Inflammatory macrophage (primary cell): ENCODE data around the gene ZNF248.

ENCODE experiments used
- DNase-seq, 2 donors: peaks; one replicate each; pipeline ENCODE4 v3.0.0-alpha.2; 2020 to 2022

ZNF248 gene

DNA sequence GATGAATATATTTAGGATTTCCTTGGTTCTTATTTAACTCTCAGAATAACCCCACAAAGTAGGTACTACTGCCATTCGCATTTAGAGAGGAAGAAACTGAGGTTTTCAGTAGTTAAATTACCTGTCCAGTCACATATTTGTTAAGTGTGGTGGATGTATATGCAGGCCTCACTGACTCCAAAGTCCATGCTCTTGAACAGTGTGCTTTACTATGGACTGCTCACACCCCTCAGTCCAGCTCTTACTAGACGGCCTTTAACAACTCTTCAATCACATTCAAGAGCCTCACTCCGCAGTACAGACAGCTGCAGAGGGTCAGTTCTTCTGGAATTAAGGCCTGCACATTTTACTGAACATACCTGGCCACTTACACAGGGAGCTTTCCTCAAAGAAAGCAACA is 36.2 kb downstream of the ZNF248 start:
- DNase-seq: no peak

DNA sequence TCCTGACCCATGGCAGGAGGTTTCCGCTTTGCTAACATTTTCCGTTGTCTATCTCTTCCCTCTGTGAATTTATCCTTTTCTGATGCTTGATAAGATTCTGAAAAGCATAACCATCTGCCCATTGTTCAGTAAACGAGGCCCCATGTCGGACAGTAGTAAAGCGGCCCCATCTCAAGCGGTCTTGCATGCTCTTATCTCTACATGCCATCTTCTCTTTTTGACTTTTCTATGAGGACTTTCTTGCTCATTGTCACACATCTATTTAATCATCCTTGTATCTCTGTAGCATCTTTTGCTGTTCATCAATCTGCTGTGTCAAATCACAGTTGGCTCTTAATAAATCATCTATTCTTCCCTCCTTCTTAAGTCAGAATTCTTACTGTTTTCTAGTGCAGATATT is 37.6 kb downstream of the ZNF248 start:
- no peak for DNase-seq

- no peak for DNase-seq
These were observed 41.1 kb downstream of the ZNF248 start for GRCh38 chr10:37816290-37816689.

- no peak for DNase-seq
These were observed 43.6 kb downstream of the ZNF248 start for GRCh38 chr10:37813763-37814162.

- no peak for DNase-seq
These were observed 45.1 kb downstream of the ZNF248 start for GRCh38 chr10:37812290-37812689.

DNA sequence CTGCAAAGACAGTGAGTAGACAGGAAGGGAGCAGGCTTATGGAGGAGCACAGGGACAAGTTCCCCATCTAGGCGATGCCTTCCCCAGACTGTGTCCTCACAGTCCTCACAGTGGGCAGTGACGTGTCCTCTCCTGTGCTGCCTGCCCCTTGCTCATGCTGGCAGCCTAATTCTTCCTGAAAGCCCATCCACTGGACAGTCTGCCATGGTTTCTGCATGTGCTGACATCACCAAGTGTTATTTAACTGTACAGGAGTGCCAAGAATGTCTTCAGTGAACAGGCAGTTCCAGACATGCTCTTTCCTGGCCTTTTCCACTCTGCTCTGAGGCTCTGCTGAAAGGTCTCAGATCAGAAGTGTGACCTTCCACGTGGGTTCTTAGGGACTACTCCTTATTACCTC is 54.1 kb downstream of the ZNF248 start:
- DNase-seq: no peak

- DNase-seq: no peak
These were observed 55.9 kb downstream of the ZNF248 start for GRCh38 chr10:37801557-37801956.

DNA sequence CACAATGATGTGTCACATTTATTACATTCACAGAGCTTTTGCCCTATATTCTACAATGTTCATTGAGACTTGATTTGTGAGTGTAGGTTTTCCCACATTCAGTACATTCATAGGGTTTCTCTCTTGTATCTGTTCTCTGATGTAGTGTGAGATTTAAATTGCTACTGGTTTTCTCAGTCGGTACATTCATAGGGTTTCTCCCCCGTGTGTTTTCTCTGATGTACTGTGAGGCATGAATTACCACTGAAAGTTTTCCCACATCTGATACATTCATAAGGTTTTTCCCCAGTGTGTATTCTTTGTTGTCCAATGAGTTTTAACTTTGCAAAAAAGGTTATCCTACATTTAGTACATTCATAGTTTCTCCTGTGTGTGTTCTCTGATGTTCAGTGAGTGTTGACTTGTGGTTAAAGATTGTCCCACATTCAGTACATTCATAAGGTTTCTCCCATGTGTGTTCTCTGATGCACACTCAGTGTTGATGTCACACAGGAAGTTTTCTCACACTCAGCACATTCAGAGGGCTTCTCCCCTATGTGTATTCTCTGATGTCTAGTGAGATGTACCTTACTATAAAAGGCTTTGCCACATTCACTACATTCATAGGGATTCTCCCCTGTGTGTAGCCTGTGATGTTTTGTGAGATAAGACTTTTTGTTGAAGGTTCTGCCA is 63.0 kb downstream of the ZNF248 start:
- no peak for DNase-seq

DNA sequence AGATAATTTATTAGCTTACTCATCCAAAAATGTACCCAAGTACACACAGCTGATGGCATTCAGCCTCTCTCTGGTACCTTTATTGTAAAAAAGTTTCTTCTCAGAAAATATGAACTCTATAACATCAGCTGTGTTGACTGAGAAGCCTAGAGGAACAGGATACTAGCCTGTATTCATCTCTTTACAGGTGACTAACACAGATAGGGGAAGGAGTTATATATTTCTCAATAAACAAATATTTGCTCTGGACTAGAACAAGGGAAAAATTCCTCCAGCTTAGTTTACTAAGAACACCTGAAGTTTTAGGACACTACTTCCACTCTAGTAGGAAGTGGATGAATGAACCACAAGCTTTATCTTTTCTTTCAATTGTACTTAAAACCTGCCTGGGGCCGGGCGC is 67.8 kb downstream of the ZNF248 start:
- DNase-seq: no peak

DNA sequence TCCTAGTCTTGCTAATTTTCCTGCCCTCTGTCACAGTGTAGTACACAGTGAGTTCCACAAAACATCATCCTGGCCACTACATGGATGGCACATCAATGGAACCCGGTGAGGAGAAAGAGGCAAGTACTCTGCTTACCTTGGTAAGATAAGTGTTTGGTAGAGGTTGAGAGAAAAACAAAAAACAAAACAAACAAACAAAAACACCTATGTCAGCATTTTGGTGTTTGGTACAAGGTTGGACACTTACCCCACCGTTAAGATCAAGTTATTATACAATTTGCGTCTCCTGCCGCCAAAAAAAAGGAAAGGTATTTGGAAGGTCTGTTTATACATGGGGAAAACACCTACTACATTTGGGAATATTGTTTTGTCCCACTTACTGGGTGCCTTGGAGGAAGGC is 72.7 kb downstream of the ZNF248 start:
- no peak for DNase-seq

- no peak for DNase-seq
These were observed 76.9 kb downstream of the ZNF248 start for GRCh38 chr10:37780536-37780935.

GRCh38 chr10:37777056-37777455 is 80.4 kb downstream of the ZNF248 start:
- DNase-seq: no peak

DNA sequence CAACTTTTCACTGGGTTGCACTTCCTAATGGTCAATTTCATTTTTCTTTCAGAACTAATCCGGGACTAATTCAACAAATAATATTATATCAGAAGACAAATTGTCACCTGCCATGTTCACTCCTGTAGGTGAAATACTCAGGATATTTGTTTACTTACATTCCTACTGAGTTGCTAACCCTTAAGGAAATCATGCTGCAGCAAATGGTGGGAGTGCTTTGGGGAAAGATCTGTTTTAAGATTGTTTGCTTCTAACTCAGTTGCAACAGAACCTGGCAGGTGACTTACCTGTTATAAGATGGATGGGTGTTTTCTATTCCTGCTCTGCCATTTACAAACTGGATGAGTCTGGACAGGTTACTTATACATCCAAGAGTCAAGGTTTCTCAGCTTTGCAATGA is 81.8 kb downstream of the ZNF248 start:
- DNase-seq: no peak

GRCh38 chr10:37774351-37774750 is 83.1 kb downstream of the ZNF248 start:
- DNase-seq: no peak

GRCh38 chr10:37765216-37765615 is 92.2 kb downstream of the ZNF248 start:
- DNase-seq: no peak

GRCh38 chr10:37763132-37763531 is 94.3 kb downstream of the ZNF248 start:
- DNase-seq: no peak

- DNase-seq: no peak
These were observed 95.1 kb downstream of the ZNF248 start for GRCh38 chr10:37762287-37762686.

DNA sequence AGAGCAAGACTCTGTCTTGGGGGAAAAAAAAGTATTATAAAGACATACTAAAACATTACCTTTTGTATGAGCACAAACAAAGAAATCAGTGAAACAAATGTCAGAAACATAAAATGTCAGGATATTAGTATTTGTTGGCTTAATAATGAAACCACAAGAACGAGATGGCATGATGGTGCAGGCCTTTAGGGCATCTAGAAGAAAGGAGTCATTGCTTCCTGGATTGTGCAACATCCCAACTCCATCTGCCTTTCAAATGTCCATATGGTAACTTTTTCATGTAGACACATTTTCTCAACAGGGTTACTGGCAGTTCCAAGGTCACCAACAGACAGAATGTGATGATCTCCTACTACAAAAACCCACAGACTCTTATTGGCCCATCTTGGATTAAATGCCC is 96.6 kb downstream of the ZNF248 start:
- DNase-seq: no peak

GRCh38 chr10:37758074-37758473 is 99.3 kb downstream of the ZNF248 start:
- DNase-seq: no peak

DNA sequence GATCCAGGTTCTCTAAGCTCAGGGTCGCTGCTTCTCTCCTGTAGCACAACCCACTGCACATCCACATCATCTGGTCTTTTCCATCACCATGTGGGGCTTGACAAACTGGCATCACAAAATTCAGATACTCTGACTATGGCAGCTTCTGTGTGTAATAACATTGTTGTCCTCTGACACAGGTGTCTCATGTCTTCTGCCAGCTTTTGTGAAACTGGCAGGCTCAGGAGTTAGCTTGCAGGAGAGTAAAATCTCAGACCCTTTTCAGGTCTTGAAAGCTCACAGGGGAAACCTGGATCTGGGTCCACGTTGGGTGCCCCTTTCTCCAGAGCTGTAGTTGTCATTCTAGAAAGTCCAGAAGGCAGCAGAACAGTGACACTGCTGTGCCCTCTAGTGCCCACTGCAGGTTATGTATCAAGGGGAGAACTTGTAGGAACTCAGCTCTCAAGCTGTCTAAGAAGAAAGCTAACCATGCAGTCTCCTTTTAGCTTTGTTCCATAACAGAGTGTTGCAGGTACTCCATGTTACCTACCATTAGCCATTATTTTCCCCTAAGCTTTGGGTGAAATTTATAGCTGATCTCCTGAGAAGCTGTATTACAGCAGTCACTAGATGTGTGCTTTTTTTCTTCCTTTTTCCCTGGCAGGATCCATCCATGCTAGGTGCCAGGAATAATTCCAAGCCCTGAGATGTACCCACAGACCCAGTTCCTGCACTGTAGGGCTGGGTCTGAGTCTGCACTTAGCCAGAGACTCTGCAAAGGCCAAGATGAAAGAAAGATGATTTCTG is 102.7 kb downstream of the ZNF248 start:
- DNase-seq: peak in 1 of 2 donors; percentile 2

DNA sequence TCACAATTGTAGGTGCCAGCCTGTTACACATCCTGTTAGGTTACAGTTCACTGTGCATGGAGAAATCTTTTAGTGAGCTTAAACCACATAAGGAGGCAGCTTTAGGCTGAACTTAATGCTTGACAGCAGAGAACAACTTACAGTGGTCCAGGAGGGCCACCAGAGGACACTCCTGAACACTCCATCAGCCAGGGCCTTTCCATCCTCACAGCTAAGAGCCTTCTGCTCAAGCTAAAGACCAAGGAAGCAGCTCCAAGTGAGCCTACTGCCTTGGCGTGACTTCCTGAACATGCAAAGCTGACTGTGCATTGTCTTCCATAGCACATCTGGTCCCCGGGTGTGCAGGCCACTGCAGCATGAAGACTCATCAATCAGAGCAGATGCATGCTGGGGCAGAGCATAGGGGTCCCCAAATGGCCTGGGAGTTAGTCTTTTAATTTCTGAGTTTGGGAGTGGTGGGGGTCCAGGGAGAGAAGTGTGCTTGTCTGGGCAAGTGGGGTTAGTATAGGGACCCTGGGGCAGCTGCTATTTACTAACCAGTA is 105.0 kb downstream of the ZNF248 start:
- DNase-seq: no peak

DNA sequence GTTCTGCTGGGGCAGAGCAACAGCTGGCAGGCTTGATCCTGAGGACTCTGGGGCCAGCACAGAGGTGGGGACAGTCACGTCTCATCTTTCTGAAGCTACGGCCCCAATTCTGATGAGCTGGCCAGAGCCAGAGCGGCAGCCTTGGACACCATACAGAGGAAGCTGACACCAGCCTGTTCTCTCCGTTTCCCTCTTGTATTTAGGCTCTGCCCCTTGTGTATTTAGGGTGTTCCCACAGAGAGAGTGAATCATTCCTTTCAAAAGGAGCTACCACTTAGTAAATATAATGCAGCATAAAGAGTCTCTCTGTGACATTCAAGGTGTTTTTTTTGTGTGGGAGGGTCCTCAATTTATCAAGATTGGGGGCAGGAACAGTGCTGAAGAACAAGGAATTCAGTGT is 109.2 kb downstream of the ZNF248 start:
- no peak for DNase-seq

GRCh38 chr10:37747081-37747480 is 110.3 kb downstream of the ZNF248 start:
- DNase-seq: no peak

- no peak for DNase-seq
These were observed 115.6 kb downstream of the ZNF248 start for GRCh38 chr10:37741831-37742230.
